Stimulated activated CD8-positive, alpha-beta memory T cell treated with anti-CD3 and anti-CD28 coated beads, Interleukin-12 subunit alpha, Interleukin-12 subunit beta, amount 100 ng/mL, for 24 hours (primary cell): Measurements from ENCODE around the gene SKI.

Experiments
- DNase-seq: peaks from one replicate; pipeline ENCODE4 v3.0.0-alpha.2; 2020; ENCODE audit errors: extremely low read depth

Gene SKI

GRCh38 chr1:2274929-2275475 is 46.9 kb downstream of the SKI start:
- no peak for DNase-seq

- no peak for DNase-seq
Measured at GRCh38 chr1:2275796-2276536, 47.8 kb downstream of the SKI start.

GRCh38 chr1:2276803-2277580 is 48.9 kb downstream of the SKI start:
- no peak for DNase-seq

GRCh38 chr1:2277741-2278488 is 49.8 kb downstream of the SKI start:
- no peak for DNase-seq

- DNase-seq = no peak
Measured at GRCh38 chr1:2278591-2279209, 50.6 kb downstream of the SKI start.

- DNase-seq = no peak
Measured at GRCh38 chr1:2279210-2279639, 51.1 kb downstream of the SKI start.

- DNase-seq = no peak
Measured at GRCh38 chr1:2279817-2280216, 51.7 kb downstream of the SKI start.

GRCh38 chr1:2282556-2283270 is 54.6 kb downstream of the SKI start:
- no peak for DNase-seq

- DNase-seq = no peak
Measured at GRCh38 chr1:2283371-2283990, 55.4 kb downstream of the SKI start.

GRCh38 chr1:2283991-2284895 is 56.1 kb downstream of the SKI start:
- no peak for DNase-seq

- DNase-seq = no peak
Measured at GRCh38 chr1:2284932-2285331, 56.8 kb downstream of the SKI start.

GRCh38 chr1:2286923-2287322 is 58.8 kb downstream of the SKI start:
- DNase-seq = no peak

GRCh38 chr1:2287649-2288048 is 59.5 kb downstream of the SKI start:
- DNase-seq = no peak

GRCh38 chr1:2288311-2288710 is 60.2 kb downstream of the SKI start:
- no peak for DNase-seq

- DNase-seq = no peak
Measured at GRCh38 chr1:2288816-2289536, 60.9 kb downstream of the SKI start.

GRCh38 chr1:2289607-2290006 is 61.5 kb downstream of the SKI start:
- DNase-seq = no peak

GRCh38 chr1:2290171-2290578 is 62.1 kb downstream of the SKI start:
- no peak for DNase-seq

GRCh38 chr1:2290595-2291510 is 62.7 kb downstream of the SKI start:
- DNase-seq = peak; percentile 66
